Mesodermal cell (in vitro differentiated cells): ENCODE results near the gene SLC16A9. TPM values are rescaled to one million over a fixed set of nuclear protein-coding genes. Genes with fewer than 3 reads are reported as not detected.
"Not testable (repeated sequence)": the region's sequence is repeated elsewhere in the genome, so short reads cannot be mapped to it uniquely, and the experiment has no call there.

Source experiments
- H3K27ac ChIP-seq: 2 replicates; pipeline ENCODE4 v1.7.0; 2013; ENCODE audit warnings: mild to moderate bottlenecking, low read depth, low read length, moderate library complexity; ENCODE audit not compliant: severe bottlenecking
- H3K36me3 ChIP-seq: 2 replicates; pipeline ENCODE4 v1.7.1; 2013; ENCODE audit warnings: mild to moderate bottlenecking, low read length, moderate library complexity; ENCODE audit not compliant: control insufficient read depth, insufficient read depth
- H3K4me1 ChIP-seq: one replicate; pipeline ENCODE4 v1.7.1; 2013; ENCODE audit warnings: mild to moderate bottlenecking, low read length; ENCODE audit not compliant: insufficient read depth, control insufficient read depth, poor library complexity, severe bottlenecking
- H3K4me3 ChIP-seq: 2 replicates; pipeline ENCODE4 v1.7.0; 2013; ENCODE audit warnings: low read length, control low read depth, mild to moderate bottlenecking; ENCODE audit not compliant: insufficient read depth, poor library complexity, severe bottlenecking; ENCODE audit errors: extremely low read depth
- H3K9me3 ChIP-seq: 2 replicates; pipeline ENCODE4 v1.7.1; 2013; ENCODE audit warnings: mild to moderate bottlenecking, low read length, moderate library complexity; ENCODE audit not compliant: control insufficient read depth
- WGBS, 2 experiments: methylation state at CpG; one replicate each; pipeline ENCODE4 v1.1.5; 2013; ENCODE audit warnings: missing lambda C conversion rate in 2 of 2; ENCODE audit not compliant: insufficient coverage in 2 of 2; 5-methylcytosine and 5-hydroxymethylcytosine counted together
- polyA plus RNA-seq, 2 experiments: library from polyadenylated mRNA; stranded (reverse); fragments of 50-300 nt; gene quantifications; one replicate each; pipeline ENCODE4 v1.2.3, GENCODE V29; 2013

SLC16A9 gene
- 3.4 TPM for polyA plus RNA-seq (2013, experiment 1 of 2)
- 3.4 TPM for polyA plus RNA-seq (2013, experiment 2 of 2)

DNA sequence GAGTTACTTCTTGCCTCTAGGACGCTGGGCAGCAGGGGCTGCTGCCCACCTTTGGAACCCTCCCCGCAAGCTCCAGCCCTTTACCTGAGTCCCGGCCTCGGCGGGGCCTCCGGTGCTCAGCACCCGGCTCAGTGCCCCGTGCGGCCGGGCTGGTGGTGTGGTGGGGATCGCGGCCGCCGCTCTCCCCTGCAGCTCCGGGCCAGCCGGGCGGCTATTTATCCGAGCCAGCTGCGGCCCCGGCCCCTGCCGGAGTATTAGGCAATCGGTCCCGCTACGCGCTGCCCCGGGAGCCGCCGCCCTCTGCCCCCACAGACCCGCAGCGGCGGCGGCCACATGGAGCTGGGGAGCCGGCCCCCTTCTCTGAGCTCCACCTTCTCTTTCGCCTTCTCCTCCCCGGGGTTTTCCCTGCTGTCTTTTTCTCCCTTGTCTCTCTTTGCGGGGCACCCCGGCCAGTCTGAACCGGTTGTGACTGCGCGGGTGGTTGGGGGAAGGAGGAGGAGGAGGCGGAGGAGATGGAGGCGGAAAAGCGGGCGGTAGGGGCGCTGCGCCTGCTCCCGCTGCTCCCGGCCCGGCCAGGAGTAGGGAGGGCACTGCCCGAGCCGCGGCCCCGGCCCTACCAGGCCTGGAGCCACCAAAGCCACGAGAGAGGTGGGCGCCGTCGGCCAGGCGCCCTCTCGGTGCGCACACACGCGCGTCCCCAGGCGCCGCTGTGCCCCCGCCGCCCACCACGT is at the start of gene SLC16A9:
TSS of gene SLC16A9 (minus strand) at position 456 of the 731 bp plus-strand sequence. CDS start 25,559 bp downstream, outside the sequence.
- WGBS, 2 experiments, result 0 to 1% methylated on average over 50 to 53 of the region's 68 CpGs
- peaks cover 4% of the 10 kb centered on the region for H3K4me1 ChIP-seq

DNA sequence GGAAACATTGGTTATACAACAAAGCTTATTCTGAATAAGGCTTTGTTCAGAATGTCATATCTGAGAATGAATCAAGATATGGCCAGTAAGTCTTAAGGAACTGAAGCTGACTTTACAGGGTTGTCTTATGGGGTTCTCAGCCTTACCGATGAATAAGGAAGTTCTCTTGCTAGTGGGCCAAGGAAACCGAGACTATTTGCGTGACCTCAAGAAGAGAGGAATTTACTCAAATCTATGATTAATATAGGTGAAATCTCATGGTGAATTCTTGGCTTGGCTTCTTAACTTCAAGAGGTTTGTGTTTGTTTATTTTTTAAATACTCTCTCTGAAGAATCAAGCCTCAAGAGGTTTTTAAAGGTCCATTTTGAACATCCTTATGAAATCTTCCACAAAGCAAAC is 48.3 kb upstream of the SLC16A9 start:
- no peak overlapping the region for H3K4me3 ChIP-seq
- H3K36me3 ChIP-seq, result no peaks in the 10 kb centered on the region
- H3K27ac ChIP-seq, result no peak overlapping the region
- no peaks in the 10 kb centered on the region for H3K4me1 ChIP-seq
- no peaks in the 10 kb centered on the region for H3K9me3 ChIP-seq
- 100% methylated on average over 3 of the region's 3 CpGs for WGBS, 2 experiments

More for the DNA sequence above, at the start of gene SLC16A9:
- H3K27ac ChIP-seq, result no peak within 1 kb of the TSS
- no peaks in the 10 kb centered on the region for H3K36me3 ChIP-seq
- H3K4me3 ChIP-seq, result peak within 1 kb of the TSS; percentile 57
- no peaks in the 10 kb centered on the region for H3K9me3 ChIP-seq

- Histone ChIP-seq H3K36me3 (no peaks in the 10 kb centered on the region), H3K4me1 (no peaks in the 10 kb centered on the region), H3K27ac (no peak overlapping the region), H3K4me3 (no peak overlapping the region), H3K9me3 (no peaks in the 10 kb centered on the region)
- WGBS, 2 experiments, result 85 to 88% methylated on average over 1 to 3 of the region's 4 CpGs
Observed at GRCh38 chr10:59754951-59755350, 45.3 kb upstream of the SLC16A9 start.

- Histone ChIP-seq H3K4me1 (no peaks in the 10 kb centered on the region), H3K36me3 (no peaks in the 10 kb centered on the region), H3K27ac (no peak within 1 kb of the TSS), H3K4me3 (no peak within 1 kb of the TSS), H3K9me3 (no peaks in the 10 kb centered on the region)
- no CpG with 5 or more reads among the region's 3 CpGs for WGBS, 2 experiments
Observed at GRCh38 chr10:59753267-59753666, 43.6 kb upstream of the SLC16A9 start, which contains the start of gene MRLN. MRLN (minus strand) TSS chr10:59753455.

DNA sequence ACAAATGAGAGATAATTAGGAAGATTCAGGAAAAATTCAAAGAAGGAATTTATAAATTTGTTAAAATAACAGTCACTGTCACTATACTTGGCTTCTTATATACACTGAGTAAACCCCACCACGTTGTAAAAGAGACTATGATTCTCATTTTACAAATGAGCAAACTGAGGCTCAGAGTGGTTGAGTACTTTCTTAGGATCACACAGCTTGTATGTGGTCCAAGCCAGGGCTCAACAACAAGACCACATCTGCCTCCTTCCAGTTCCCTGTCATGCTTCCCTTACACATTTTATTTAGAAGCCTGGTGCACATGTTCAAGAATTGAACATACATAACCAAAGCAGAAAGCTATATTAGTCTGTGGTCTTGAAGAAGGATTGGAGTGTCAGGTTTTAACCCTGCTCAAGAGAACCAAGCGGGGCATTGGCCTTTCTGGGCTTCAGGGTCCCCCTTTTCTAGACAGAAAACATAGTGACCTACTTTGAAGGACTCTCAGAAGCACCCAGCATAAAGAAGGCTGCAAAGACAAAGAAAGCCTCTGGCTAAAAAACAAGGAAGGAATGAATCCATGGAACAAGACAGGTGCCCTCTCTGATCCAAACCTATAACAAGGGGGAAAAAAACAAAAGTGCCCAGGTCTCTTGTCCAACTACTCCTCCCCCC is 42.8 kb upstream of the SLC16A9 start:
- Histone ChIP-seq H3K9me3 (no peaks in the 10 kb centered on the region), H3K36me3 (no peaks in the 10 kb centered on the region), H3K27ac (no peak overlapping the region), H3K4me3 (no peak overlapping the region), H3K4me1 (no peaks in the 10 kb centered on the region)
- 88% methylated on average over 1 of the region's 2 CpGs; no CpG with 5 or more reads in 1 of the 2 experiments for WGBS, 2 experiments

DNA sequence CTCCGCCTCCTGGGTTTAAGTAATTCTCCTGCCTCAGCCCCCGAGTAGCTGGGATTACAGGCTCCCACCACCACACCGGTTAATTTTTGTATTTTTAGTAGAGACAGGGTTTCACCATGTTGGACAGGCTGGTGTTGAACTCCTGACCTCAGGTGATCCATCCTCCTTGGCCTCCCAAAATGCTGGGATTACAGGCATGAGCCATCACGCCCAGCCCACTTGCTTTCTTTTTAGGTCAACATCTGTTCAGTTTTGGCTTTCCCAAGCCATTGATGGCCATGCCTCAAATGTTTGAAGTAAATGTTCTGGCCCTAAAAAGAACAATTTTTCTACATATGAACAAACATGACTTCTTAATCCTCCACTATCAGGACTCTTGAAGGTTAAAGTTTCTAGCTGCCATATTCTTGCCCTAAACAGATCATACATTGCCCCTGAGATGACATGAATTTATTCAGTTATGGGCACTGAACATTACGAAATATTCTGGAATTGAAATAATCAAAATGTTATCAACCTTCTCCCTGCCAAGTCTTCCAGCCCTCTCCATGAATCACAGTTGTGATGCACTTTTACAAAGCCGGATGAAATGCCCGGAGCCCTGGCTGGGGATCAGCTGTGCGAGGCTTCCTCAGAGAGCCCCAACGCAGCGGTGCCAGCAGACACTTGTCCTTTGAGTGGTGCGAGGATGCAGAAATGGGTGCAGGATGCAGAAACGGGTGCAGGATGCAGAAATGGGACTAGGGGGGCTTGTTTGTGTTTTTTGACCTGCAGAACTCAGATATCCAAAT is 40.7 kb upstream of the SLC16A9 start:
- H3K27ac ChIP-seq, result no peak overlapping the region
- no peaks in the 10 kb centered on the region for H3K36me3 ChIP-seq
- H3K4me1 ChIP-seq, result no peaks in the 10 kb centered on the region
- H3K9me3 ChIP-seq, result no peaks in the 10 kb centered on the region
- H3K4me3 ChIP-seq, result no peak overlapping the region
- WGBS, 2 experiments, result 86 to 89% methylated on average over 8 to 10 of the region's 12 CpGs

DNA sequence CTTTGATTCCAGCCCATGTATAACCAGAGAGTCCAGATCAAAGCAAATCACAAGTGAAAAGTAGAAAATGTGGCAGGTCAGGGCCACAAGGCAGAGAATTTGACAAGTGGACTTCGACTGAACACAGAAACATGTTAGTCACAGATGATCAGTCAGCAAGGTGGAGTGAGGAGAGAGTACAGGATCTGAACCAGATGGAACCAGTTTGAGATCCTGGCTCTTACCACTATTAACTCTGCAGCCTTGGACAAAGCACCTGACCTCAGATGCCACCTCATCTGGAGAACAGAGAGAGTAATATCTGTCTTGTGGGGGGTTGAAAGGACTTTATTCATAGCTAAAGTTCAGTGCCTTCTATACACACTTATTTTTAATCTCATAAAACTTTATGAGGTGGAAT is 39.2 kb upstream of the SLC16A9 start:
- Histone ChIP-seq H3K4me3 (no peak overlapping the region), H3K36me3 (no peaks in the 10 kb centered on the region), H3K4me1 (no peaks in the 10 kb centered on the region), H3K9me3 (no peaks in the 10 kb centered on the region), H3K27ac (no peak overlapping the region)
- 78 to 83% methylated on average over 1 of the region's 1 CpG for WGBS, 2 experiments

- no peaks in the 10 kb centered on the region for H3K9me3 ChIP-seq
- no peaks in the 10 kb centered on the region for H3K36me3 ChIP-seq
- H3K27ac ChIP-seq, result no peak overlapping the region
- no peak overlapping the region for H3K4me3 ChIP-seq
- WGBS, 2 experiments, result no CpG with 5 or more reads among the region's 2 CpGs
- no peaks in the 10 kb centered on the region for H3K4me1 ChIP-seq
Observed at GRCh38 chr10:59745163-59745650, 35.6 kb upstream of the SLC16A9 start.

DNA sequence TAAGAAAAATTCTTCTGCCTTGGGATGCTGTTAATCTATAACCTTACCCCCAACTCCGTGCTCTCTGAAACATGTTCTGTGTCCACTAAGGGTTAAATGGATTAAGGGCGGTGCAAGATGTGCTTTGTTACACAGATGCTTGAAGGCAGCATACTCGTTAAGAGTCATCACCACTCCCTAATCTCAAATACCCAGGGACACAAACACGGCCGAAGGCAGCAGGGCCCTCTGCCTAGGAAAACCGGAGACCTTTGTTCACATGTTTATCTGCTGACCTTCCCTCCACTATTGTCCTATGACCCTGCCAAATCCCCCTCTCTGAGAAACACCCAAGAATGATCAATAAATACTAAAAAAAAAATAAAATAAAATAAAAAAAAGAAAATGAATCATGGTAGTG is 35.1 kb upstream of the SLC16A9 start:
- H3K4me1 ChIP-seq, H3K4me3 ChIP-seq, H3K36me3 ChIP-seq, H3K9me3 ChIP-seq, H3K27ac ChIP-seq: not testable (repeated sequence)
- no CpG with 5 or more reads among the region's 6 CpGs for WGBS, 2 experiments

DNA sequence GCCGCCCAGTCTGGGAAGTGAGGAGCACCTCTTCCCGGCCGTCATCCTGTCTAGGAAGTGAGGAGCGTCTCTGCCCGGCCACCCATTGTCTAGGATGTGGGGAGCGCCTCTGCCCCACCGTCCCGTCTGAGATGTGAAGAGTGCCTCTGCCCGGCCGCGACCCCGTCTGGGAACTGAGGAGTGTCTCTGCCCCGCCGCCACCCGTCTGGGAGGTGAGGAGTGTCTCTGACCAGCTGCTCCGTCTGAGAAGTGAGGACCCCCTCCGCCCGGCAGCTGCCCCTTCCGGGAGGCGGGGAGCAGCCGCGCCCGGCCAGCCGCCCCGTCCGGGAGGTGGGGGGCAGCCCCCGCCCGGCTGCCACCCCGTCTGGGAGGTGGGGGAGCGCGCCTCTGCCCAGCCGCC is 34.5 kb upstream of the SLC16A9 start:
- WGBS, 2 experiments, result 93% methylated on average over 14 to 22 of the region's 32 CpGs
- not testable (repeated sequence) for H3K9me3 ChIP-seq, H3K27ac ChIP-seq, H3K4me3 ChIP-seq, H3K36me3 ChIP-seq, H3K4me1 ChIP-seq
